ENCODE results near the gene KLF1. TPM values are rescaled to one million over a fixed set of nuclear protein-coding genes. Genes with fewer than 3 reads are reported as not detected.

Gene KLF1
- total RNA-seq, 1 donor from 2014 or later, result not detected

- Histone ChIP-seq H3K27ac (replicated peaks) (no peak overlapping the region), H3K27me3 (ENCODE audit: low read depth) (peaks cover 79% of the 10 kb centered on the region), H3K9me3 (replicated peaks) (no peaks in the 10 kb centered on the region), H3K4me1 (peaks cover 22% of the 10 kb centered on the region), H3K4me3 (no peak overlapping the region), H3K36me3 (no peaks in the 10 kb centered on the region)
- intact Hi-C loops (cut with micrococcal nuclease), result loop anchor here (5.0 to 10.0 kb wide), 2 partner anchors 37 to 79 kb away; partner anchors contain the start of gene RNASEH2A
- TF ChIP-seq, protein P1, sequence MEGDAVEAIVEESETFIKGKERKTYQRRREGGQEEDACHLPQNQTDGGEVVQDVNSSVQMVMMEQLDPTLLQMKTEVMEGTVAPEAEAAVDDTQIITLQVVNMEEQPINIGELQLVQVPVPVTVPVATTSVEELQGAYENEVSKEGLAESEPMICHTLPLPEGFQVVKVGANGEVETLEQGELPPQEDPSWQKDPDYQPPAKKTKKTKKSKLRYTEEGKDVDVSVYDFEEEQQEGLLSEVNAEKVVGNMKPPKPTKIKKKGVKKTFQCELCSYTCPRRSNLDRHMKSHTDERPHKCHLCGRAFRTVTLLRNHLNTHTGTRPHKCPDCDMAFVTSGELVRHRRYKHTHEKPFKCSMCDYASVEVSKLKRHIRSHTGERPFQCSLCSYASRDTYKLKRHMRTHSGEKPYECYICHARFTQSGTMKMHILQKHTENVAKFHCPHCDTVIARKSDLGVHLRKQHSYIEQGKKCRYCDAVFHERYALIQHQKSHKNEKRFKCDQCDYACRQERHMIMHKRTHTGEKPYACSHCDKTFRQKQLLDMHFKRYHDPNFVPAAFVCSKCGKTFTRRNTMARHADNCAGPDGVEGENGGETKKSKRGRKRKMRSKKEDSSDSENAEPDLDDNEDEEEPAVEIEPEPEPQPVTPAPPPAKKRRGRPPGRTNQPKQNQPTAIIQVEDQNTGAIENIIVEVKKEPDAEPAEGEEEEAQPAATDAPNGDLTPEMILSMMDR (IDR thresholded peaks at IDR 0.05; ENCODE audit: borderline replicate concordance), result no peak
- no peak for DNase-seq
These were observed 42.8 kb downstream of the KLF1 start for GRCh38 chr19:12843999-12844732.

- peaks cover 87% of the 10 kb centered on the region for H3K27me3 ChIP-seq (ENCODE audit: low read depth)
- TF ChIP-seq, protein P1 (IDR thresholded peaks at IDR 0.05; ENCODE audit: borderline replicate concordance), result no peak
- no peaks in the 10 kb centered on the region for H3K9me3 ChIP-seq (replicated peaks)
- H3K4me1 ChIP-seq, result peaks cover 29% of the 10 kb centered on the region
- H3K36me3 ChIP-seq, result no peaks in the 10 kb centered on the region
- intact Hi-C loops (cut with micrococcal nuclease), result loop anchor here (5.0 to 10.0 kb wide), 2 partner anchors 36 to 79 kb away; partner anchors contain the start of gene RNASEH2A
- H3K27ac ChIP-seq (replicated peaks), result no peak overlapping the region
- DNase-seq, result no peak
- no peak overlapping the region for H3K4me3 ChIP-seq
These were observed 43.7 kb downstream of the KLF1 start for GRCh38 chr19:12843328-12843727.

GRCh38 chr19:12842511-12842910 lies 44.5 kb downstream of the KLF1 start:
- DNase-seq, result no peak
- Histone ChIP-seq H3K4me1 (peaks cover 30% of the 10 kb centered on the region), H3K36me3 (no peaks in the 10 kb centered on the region), H3K27me3 (ENCODE audit: low read depth) (peaks cover 96% of the 10 kb centered on the region), H3K9me3 (replicated peaks) (no peaks in the 10 kb centered on the region), H3K27ac (replicated peaks) (no peak overlapping the region), H3K4me3 (no peak overlapping the region)
- TF ChIP-seq, protein P1 (IDR thresholded peaks at IDR 0.05; ENCODE audit: borderline replicate concordance), result no peak
- intact Hi-C loops (cut with micrococcal nuclease), result loop anchor here (5.0 to 10.0 kb wide), 2 partner anchors 35 to 78 kb away; partner anchors contain the start of gene RNASEH2A

- intact Hi-C loops (cut with micrococcal nuclease), result loop anchor here (5.0 to 10.0 kb wide), 2 partner anchors 34 to 76 kb away; partner anchors contain the start of gene RNASEH2A
- Histone ChIP-seq H3K27ac (replicated peaks) (no peak overlapping the region), H3K27me3 (ENCODE audit: low read depth) (peaks cover 98% of the 10 kb centered on the region), H3K9me3 (replicated peaks) (no peaks in the 10 kb centered on the region), H3K4me1 (peaks cover 24% of the 10 kb centered on the region), H3K4me3 (peak overlapping the region; percentile 43), H3K36me3 (no peaks in the 10 kb centered on the region)
- DNase-seq, result no peak
- TF ChIP-seq, protein P1 (IDR thresholded peaks at IDR 0.05; ENCODE audit: borderline replicate concordance), result no peak
These were observed 45.9 kb downstream of the KLF1 start for GRCh38 chr19:12841094-12841493.

GRCh38 chr19:12840091-12841079 lies 46.6 kb downstream of the KLF1 start:
- H3K4me3 ChIP-seq, result peak overlapping the region; percentile 43
- intact Hi-C loops (cut with micrococcal nuclease), result loop anchor here (5.0 to 10.0 kb wide), 2 partner anchors 33 to 76 kb away; partner anchors contain the start of gene RNASEH2A
- peaks cover 24% of the 10 kb centered on the region for H3K4me1 ChIP-seq
- no peaks in the 10 kb centered on the region for H3K9me3 ChIP-seq (replicated peaks)
- no peaks in the 10 kb centered on the region for H3K36me3 ChIP-seq
- no peak overlapping the region for H3K27ac ChIP-seq (replicated peaks)
- TF ChIP-seq, protein P1 (IDR thresholded peaks at IDR 0.05; ENCODE audit: borderline replicate concordance), result no peak
- peak; percentile 25 for DNase-seq
- peaks cover 98% of the 10 kb centered on the region for H3K27me3 ChIP-seq (ENCODE audit: low read depth)

Measured in left ventricle myocardium inferior (tissue), 1 donor.